HG02981 (cell line): ENCODE results near the gene TMED3.

Experiments used
- ATAC-seq: cut with Tn5 transposase; IDR thresholded peaks from one replicate; pipeline ENCODE4 v1.9.1; 2021; ENCODE audit warnings: mild to moderate bottlenecking, moderate library complexity; ENCODE audit not compliant: unreplicated experiment

Gene TMED3

GRCh38 chr15:79310985-79311900, at the start of gene TMED3:
Gene TMED3 (plus strand): TSS chr15:79311112. CDS start chr15:79311250, 138 bp downstream.
- ATAC-seq, result peak; percentile 92

- no peak for ATAC-seq
Observed at GRCh38 chr15:79261836-79262235, 49.1 kb upstream of the TMED3 start.

GRCh38 chr15:79265167-79265566, 45.7 kb upstream of the TMED3 start:
- no peak for ATAC-seq

- no peak for ATAC-seq
Observed at GRCh38 chr15:79265987-79266579, 44.8 kb upstream of the TMED3 start.

- ATAC-seq, result no peak
Observed at GRCh38 chr15:79282371-79283251, 28.3 kb upstream of the TMED3 start, which contains the start of gene ANKRD34C. Gene ANKRD34C (plus strand): TSS chr15:79282722. CDS start chr15:79293285, 10,563 bp downstream.

- no peak for ATAC-seq
Observed at GRCh38 chr15:79283252-79284048, 27.5 kb upstream of the TMED3 start.

- ATAC-seq, result no peak
Observed at GRCh38 chr15:79290642-79291275, 20.2 kb upstream of the TMED3 start.

GRCh38 chr15:79292011-79292410, 18.9 kb upstream of the TMED3 start:
- no peak for ATAC-seq

GRCh38 chr15:79294075-79294474, 16.8 kb upstream of the TMED3 start:
- no peak for ATAC-seq

GRCh38 chr15:79296583-79296982, 14.3 kb upstream of the TMED3 start:
- no peak for ATAC-seq

GRCh38 chr15:79299126-79299840, 11.6 kb upstream of the TMED3 start:
- ATAC-seq, result no peak

GRCh38 chr15:79299841-79300235, 11.1 kb upstream of the TMED3 start:
- no peak for ATAC-seq

GRCh38 chr15:79307251-79307650, 3.7 kb upstream of the TMED3 start:
- no peak for ATAC-seq

GRCh38 chr15:79308874-79309273, 2.0 kb upstream of the TMED3 start:
- ATAC-seq, result no peak

GRCh38 chr15:79310612-79310984, 314 bp upstream of the TMED3 start:
- peak; percentile 27 for ATAC-seq

GRCh38 chr15:79311901-79312553, 1.1 kb downstream of the TMED3 start:
- no peak for ATAC-seq

GRCh38 chr15:79314186-79314585, 3.3 kb downstream of the TMED3 start:
- ATAC-seq, result no peak

GRCh38 chr15:79314811-79315210, 3.9 kb downstream of the TMED3 start:
- ATAC-seq, result no peak
